GM10248 (cell line): Measurements from ENCODE around the gene SERPINE2.

ENCODE experiments used
- CTCF ChIA-PET: fragments of 300-600 bp; sonication (Branson Sonifier 250); formaldehyde crosslinking; extraction: SDS; loops from one replicate; lab custom pipeline; 2021; ENCODE audit warnings: antibody characterized with exemption; lab: Yijun Ruan, JAX
- POLR2A ChIA-PET: fragments of 350-650 bp; sonication (Branson Sonifier 250); formaldehyde crosslinking; extraction: SDS; loops from one replicate; lab custom pipeline; 2020; ENCODE audit warnings: antibody characterized with exemption; lab: Yijun Ruan, JAX
- DNase-seq: peaks from one replicate; pipeline ENCODE4 v3.0.0; 2012; ENCODE audit errors: extremely low spot score
- CTCF ChIP-seq: IDR thresholded peaks from 2 replicates; pipeline ENCODE4 v1.5.1; 2012; ENCODE audit warnings: mild to moderate bottlenecking, low read depth; ENCODE audit errors: extremely low read depth, missing control alignments, control extremely low read depth

SERPINE2 gene

GRCh38 chr2:223949241-223949840 is 89.7 kb downstream of the SERPINE2 start:
- peak; percentile 22 for DNase-seq

GRCh38 chr2:223947711-223948205 is 91.3 kb downstream of the SERPINE2 start:
- ChIA-PET POLR2A (interaction anchor here (1.0 kb wide), 1 partner anchor 9 kb away, joined by 3 read pairs; the partner anchor contains the start of gene MRPL44), CTCF (interaction anchor here (0.7 to 1.9 kb wide), 2 partner anchors 10 to 22 kb away, joined by 3 to 4 read pairs; no protein-coding TSS in a partner anchor)
- no peak for DNase-seq
- no peak for TF ChIP-seq CTCF

More at GRCh38 chr2:223949241-223949840, 89.7 kb downstream of the SERPINE2 start:
- CTCF ChIA-PET: interaction anchor here (1.3 to 4.0 kb wide), 3 partner anchors 11 to 21 kb away, joined by 3 to 16 read pairs (median 4); no protein-coding TSS in a partner anchor
- POLR2A ChIA-PET: interaction anchor here (0.7 kb wide), 1 partner anchor 319 kb away, joined by 4 read pairs; no protein-coding TSS in a partner anchor
- TF ChIP-seq CTCF: peak; percentile 12

GRCh38 chr2:223945755-223946154 is 93.3 kb downstream of the SERPINE2 start:
- TF ChIP-seq CTCF: no peak
- no peak for DNase-seq
- POLR2A ChIA-PET: no interaction called here
- CTCF ChIA-PET: interaction anchor here (1.0 to 1.3 kb wide), 2 partner anchors 24 to 339 kb away, joined by 3 read pairs; no protein-coding TSS in a partner anchor

- ChIA-PET CTCF (interaction anchor here (1.0 to 1.3 kb wide), 2 partner anchors 25 to 340 kb away, joined by 3 read pairs; no protein-coding TSS in a partner anchor), POLR2A (no interaction called here)
- DNase-seq: peak; percentile 92
- TF ChIP-seq CTCF: no peak
Measured at GRCh38 chr2:223944703-223945531, 94.2 kb downstream of the SERPINE2 start, which contains the start of gene WDFY1. WDFY1 (minus strand) TSS chr2:223945335; CDS start chr2:223945284, 51 bp downstream.

GRCh38 chr2:223944166-223944702 is 94.9 kb downstream of the SERPINE2 start:
- no peak for DNase-seq
- TF ChIP-seq CTCF: no peak
- ChIA-PET CTCF (interaction anchor here (0.9 kb wide), 1 partner anchor 63 kb away, joined by 3 read pairs; no protein-coding TSS in a partner anchor), POLR2A (no interaction called here)
